ENCODE results near the gene AIDA.

Gene AIDA

DNA sequence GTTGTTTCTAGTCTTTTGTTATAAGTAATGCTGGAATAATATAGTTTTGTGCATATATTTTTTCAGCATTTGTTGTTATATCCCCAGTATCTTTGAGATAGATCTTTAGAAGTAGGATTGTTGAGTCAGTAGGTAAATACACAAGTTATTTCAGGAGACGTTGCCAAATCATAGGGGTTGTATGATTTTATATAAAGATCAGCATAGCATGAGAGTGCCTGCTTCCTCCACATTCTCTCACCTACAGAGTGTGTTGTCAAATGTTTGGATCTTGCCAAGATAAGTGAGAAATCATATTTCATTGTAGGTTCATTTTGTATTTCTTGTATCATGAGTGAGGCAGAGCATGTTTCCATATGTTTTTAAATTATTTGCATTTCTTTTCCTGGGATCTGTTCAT, 69.8 kb downstream of the AIDA start:
- TF ChIP-seq, protein P1, sequence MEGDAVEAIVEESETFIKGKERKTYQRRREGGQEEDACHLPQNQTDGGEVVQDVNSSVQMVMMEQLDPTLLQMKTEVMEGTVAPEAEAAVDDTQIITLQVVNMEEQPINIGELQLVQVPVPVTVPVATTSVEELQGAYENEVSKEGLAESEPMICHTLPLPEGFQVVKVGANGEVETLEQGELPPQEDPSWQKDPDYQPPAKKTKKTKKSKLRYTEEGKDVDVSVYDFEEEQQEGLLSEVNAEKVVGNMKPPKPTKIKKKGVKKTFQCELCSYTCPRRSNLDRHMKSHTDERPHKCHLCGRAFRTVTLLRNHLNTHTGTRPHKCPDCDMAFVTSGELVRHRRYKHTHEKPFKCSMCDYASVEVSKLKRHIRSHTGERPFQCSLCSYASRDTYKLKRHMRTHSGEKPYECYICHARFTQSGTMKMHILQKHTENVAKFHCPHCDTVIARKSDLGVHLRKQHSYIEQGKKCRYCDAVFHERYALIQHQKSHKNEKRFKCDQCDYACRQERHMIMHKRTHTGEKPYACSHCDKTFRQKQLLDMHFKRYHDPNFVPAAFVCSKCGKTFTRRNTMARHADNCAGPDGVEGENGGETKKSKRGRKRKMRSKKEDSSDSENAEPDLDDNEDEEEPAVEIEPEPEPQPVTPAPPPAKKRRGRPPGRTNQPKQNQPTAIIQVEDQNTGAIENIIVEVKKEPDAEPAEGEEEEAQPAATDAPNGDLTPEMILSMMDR (IDR thresholded peaks at IDR 0.05; ENCODE audit: low read depth, low read length), result no peak
- DNase-seq (ENCODE audit: extremely low read depth, low read depth), result no peak

- DNase-seq (ENCODE audit: extremely low read depth, low read depth), result no peak
- TF ChIP-seq, protein P1 (IDR thresholded peaks at IDR 0.05; ENCODE audit: low read depth, low read length), result no peak
Measured at GRCh38 chr1:222641269-222641948, 70.9 kb downstream of the AIDA start.

DNA sequence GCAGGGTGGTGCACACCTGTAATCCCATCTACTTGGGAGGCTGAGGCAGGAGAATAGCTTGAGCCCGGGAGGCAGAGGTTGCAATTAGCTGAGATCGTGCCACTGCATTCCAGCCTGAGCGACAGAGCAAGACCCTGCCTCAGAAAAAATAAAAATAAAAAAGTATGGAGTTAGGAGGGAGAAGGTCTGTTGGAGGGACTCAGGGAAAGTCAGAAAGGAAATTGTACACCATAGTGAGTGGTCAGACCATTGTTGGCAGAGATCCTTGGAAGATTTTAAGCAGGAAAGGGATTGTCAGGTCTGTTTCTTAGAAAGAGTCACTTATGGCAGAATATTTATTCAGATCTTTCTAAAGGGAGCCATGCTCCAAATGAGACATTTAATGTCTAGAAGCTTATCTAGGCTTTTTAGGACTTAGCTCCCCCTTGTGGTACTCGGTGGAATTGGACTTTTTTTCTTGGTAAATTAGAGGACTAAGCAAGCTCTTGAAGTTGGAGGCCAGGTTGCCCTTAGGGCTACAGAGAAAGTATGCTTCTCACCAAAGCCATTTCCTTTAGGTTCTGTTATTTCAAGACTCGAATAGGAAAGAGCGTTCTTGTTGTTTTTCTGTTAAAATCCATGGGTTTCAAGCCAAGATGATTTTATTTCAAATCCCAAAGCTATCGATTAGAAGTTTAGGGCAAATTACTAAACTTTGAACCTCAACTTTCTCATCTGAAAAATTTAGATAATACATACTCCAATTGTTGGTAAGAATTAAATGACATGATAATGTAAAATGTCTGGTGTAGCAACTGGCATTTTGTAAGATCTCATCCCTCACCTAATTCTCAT, 77.9 kb downstream of the AIDA start:
- TF ChIP-seq, protein P1 (IDR thresholded peaks at IDR 0.05; ENCODE audit: low read depth, low read length), result peak; percentile 82
- peak; percentile 81 for DNase-seq (ENCODE audit: extremely low read depth, low read depth)

GRCh38 chr1:222632749-222633148, 79.5 kb downstream of the AIDA start:
- no peak for DNase-seq (ENCODE audit: extremely low read depth, low read depth)
- TF ChIP-seq, protein P1 (IDR thresholded peaks at IDR 0.05; ENCODE audit: low read depth, low read length), result no peak

- no peak for DNase-seq (ENCODE audit: extremely low read depth, low read depth)
- TF ChIP-seq, protein P1 (IDR thresholded peaks at IDR 0.05; ENCODE audit: low read depth, low read length), result no peak
Measured at GRCh38 chr1:222631611-222632208, 80.6 kb downstream of the AIDA start.

GRCh38 chr1:222629921-222630535, 82.3 kb downstream of the AIDA start:
- TF ChIP-seq, protein P1 (IDR thresholded peaks at IDR 0.05; ENCODE audit: low read depth, low read length), result no peak
- DNase-seq (ENCODE audit: extremely low read depth, low read depth), result no peak

All from AG09319 (cell line).